H1 (cell line): Measurements from ENCODE around the gene SASH3. TPM values are rescaled to one million over a fixed set of nuclear protein-coding genes. Genes with fewer than 3 reads are reported as not detected.

ENCODE experiments used
- CTCF ChIA-PET: fragments of 300-600 bp; sonication (Branson Sonifier 250); formaldehyde crosslinking; loops from one replicate; lab custom pipeline; 2021; ENCODE audit not compliant: partially characterized antibody; lab: Charles Lee
- POLR2A ChIA-PET: fragments of 300-600 bp; sonication (Branson Sonifier 250); formaldehyde crosslinking; loops from one replicate; lab custom pipeline; 2021; ENCODE audit warnings: inconsistent platforms; ENCODE audit not compliant: partially characterized antibody; lab: Charles Lee
- DNase-seq, 2 experiments: peaks; one replicate each; pipeline versions ENCODE4 v3.0.0 to v3.0.0-alpha.2; 2010 to 2022; ENCODE audit warnings: low spot score in 2 of 2, low read depth in 1 of 2, mixed read lengths in 1 of 2
- FAIRE-seq: peaks from 2 replicates; lab custom pipeline; 2011; peaks lifted over from hg19 to GRCh38; lab: Jason Lieb, UNC
- H2AFZ ChIP-seq: 2 replicates; pipeline ENCODE4 v1.8.1; 2012; ENCODE audit warnings: low read length, inconsistent platforms
- H2AK5ac ChIP-seq: 2 replicates; pipeline ENCODE4 v1.6.1; 2013; ENCODE audit warnings: low read depth, low read length
- H2BK120ac ChIP-seq: replicated peaks from 2 replicates; pipeline ENCODE3; 2013; ENCODE audit warnings: low read depth, low read length, inconsistent platforms
- H2BK12ac ChIP-seq: 2 replicates; pipeline ENCODE4 v1.6.1; 2013; ENCODE audit warnings: low read depth, low read length
- H2BK15ac ChIP-seq: 2 replicates; pipeline ENCODE4 v1.6.1; 2013; ENCODE audit warnings: low read length
- H2BK20ac ChIP-seq: 2 replicates; pipeline ENCODE4 v1.6.1; 2013; ENCODE audit warnings: low read length
- H2BK5ac ChIP-seq: 2 replicates; pipeline ENCODE4 v1.6.1; 2013; ENCODE audit warnings: low read depth, low read length
- H3K14ac ChIP-seq: 2 replicates; pipeline ENCODE4 v1.6.1; 2013; ENCODE audit warnings: inconsistent platforms; ENCODE audit not compliant: insufficient read length
- H3K18ac ChIP-seq: 2 replicates; pipeline ENCODE4 v1.6.1; 2013; ENCODE audit warnings: low read length; ENCODE audit errors: extremely low read depth
- H3K23ac ChIP-seq: 2 replicates; pipeline ENCODE4 v1.6.1; 2013; ENCODE audit warnings: inconsistent platforms; ENCODE audit not compliant: insufficient read length
- H3K23me2 ChIP-seq: 2 replicates; pipeline ENCODE4 v1.6.1; 2013; ENCODE audit warnings: low read depth, low read length
- H3K27ac ChIP-seq: 2 replicates; pipeline ENCODE4 v1.6.1; 2011; ENCODE audit warnings: low read depth, low read length, inconsistent platforms
- H3K27me3 ChIP-seq, 4 experiments: replicated peaks in 1 of 4; 1 replicate in 1 of 4; 2 replicates in 3 of 4; pipeline versions ENCODE4 v1.6.1 to v1.8.1; 2011 to 2013; ENCODE audit warnings: low read length in 3 of 4, mild to moderate bottlenecking in 3 of 4, inconsistent platforms in 2 of 4, mixed read lengths in 2 of 4, moderate library complexity in 1 of 4; ENCODE audit not compliant: control insufficient read depth in 3 of 4, insufficient read depth in 3 of 4; ENCODE audit errors: extremely low read depth in 1 of 4
- H3K36me3 ChIP-seq, 4 experiments: 2 replicates each; pipeline versions ENCODE4 v1.6.1 to v1.8.1; 2011 to 2013; ENCODE audit warnings: mild to moderate bottlenecking in 4 of 4, low read length in 3 of 4, moderate library complexity in 2 of 4, control low read depth in 1 of 4, inconsistent platforms in 1 of 4; ENCODE audit not compliant: insufficient read depth in 4 of 4, control insufficient read depth in 2 of 4
- H3K4ac ChIP-seq: replicated peaks from 2 replicates; pipeline ENCODE3; 2013; ENCODE audit warnings: low read length, low read depth, mixed read lengths, inconsistent platforms; ENCODE audit not compliant: insufficient read length
- H3K4me1 ChIP-seq, 4 experiments: replicated peaks in 1 of 4; 1 replicate in 1 of 4; 2 replicates in 3 of 4; pipeline versions ENCODE4 v1.6.1 to v1.8.1; 2011 to 2013; ENCODE audit warnings: low read length in 3 of 4, inconsistent platforms in 2 of 4, mixed read lengths in 1 of 4; ENCODE audit not compliant: insufficient read depth in 4 of 4, control insufficient read depth in 3 of 4
- H3K4me2 ChIP-seq, 2 experiments: 2 replicates each; pipeline versions ENCODE4 v1.6.1 to v1.8.1; 2011 to 2013; ENCODE audit warnings: low read depth in 2 of 2, low read length in 2 of 2, control low read depth in 1 of 2, inconsistent platforms in 1 of 2, mild to moderate bottlenecking in 1 of 2; ENCODE audit not compliant: insufficient read depth in 1 of 2
- H3K4me3 ChIP-seq, 4 experiments: fragments of 200-600, 300-600 bp in 1 of 4; sonication (generic), shearing (Covaris generic), sonication (Bioruptor Twin) in 1 of 4; 2 replicates each; pipeline versions ENCODE4 v1.5.1 to v1.8.1; 2011 to 2016; ENCODE audit warnings: low read length in 4 of 4, low read depth in 3 of 4, control low read depth in 2 of 4, inconsistent platforms in 2 of 4, mild to moderate bottlenecking in 2 of 4, mixed read lengths in 1 of 4, moderate library complexity in 1 of 4; ENCODE audit not compliant: insufficient read depth in 2 of 4; ENCODE audit errors: extremely low read depth in 1 of 4
- H3K56ac ChIP-seq: replicated peaks from 2 replicates; pipeline ENCODE3; 2013; ENCODE audit warnings: low read depth, mild to moderate bottlenecking, mixed read lengths, low read length, inconsistent platforms; ENCODE audit not compliant: insufficient read length
- H3K79me1 ChIP-seq: 2 replicates; pipeline ENCODE4 v1.6.1; 2013; ENCODE audit warnings: low read depth, low read length, control low read depth
- H3K79me2 ChIP-seq, 2 experiments: 2 replicates each; pipeline versions ENCODE4 v1.6.1 to v1.8.1; 2012 to 2013; ENCODE audit warnings: low read length in 2 of 2, mild to moderate bottlenecking in 2 of 2, inconsistent platforms in 1 of 2; ENCODE audit not compliant: insufficient read depth in 2 of 2, control insufficient read depth in 1 of 2
- H3K9ac ChIP-seq, 4 experiments: replicated peaks in 1 of 4; 1 replicate in 1 of 4; 2 replicates in 3 of 4; pipeline versions ENCODE4 v1.6.1 to v1.8.1; 2011 to 2013; ENCODE audit warnings: low read depth in 3 of 4, low read length in 3 of 4, control low read depth in 2 of 4, mild to moderate bottlenecking in 2 of 4, moderate library complexity in 2 of 4, inconsistent platforms in 1 of 4; ENCODE audit errors: extremely low read depth in 1 of 4
- H3K9me3 ChIP-seq, 2 experiments: 2 replicates each; pipeline versions ENCODE4 v1.6.1 to v1.8.1; 2012 to 2013; ENCODE audit warnings: mild to moderate bottlenecking in 2 of 2, moderate library complexity in 2 of 2, control low read depth in 1 of 2, inconsistent platforms in 1 of 2, low read depth in 1 of 2, low read length in 1 of 2, mixed read lengths in 1 of 2; ENCODE audit not compliant: insufficient read depth in 2 of 2
- H4K20me1 ChIP-seq, 2 experiments: replicated peaks in 1 of 2; 2 replicates each; pipeline versions ENCODE3 to v1.8.1; 2011 to 2013; ENCODE audit warnings: inconsistent platforms in 2 of 2, low read length in 2 of 2, mild to moderate bottlenecking in 1 of 2; ENCODE audit not compliant: insufficient read depth in 2 of 2, control insufficient read depth in 1 of 2
- H4K5ac ChIP-seq: 2 replicates; pipeline ENCODE4 v1.6.1; 2013; ENCODE audit warnings: low read length, low read depth, mixed read lengths, inconsistent platforms; ENCODE audit not compliant: insufficient read length
- H4K8ac ChIP-seq: 2 replicates; pipeline ENCODE4 v1.8.0; 2013; ENCODE audit warnings: mild to moderate bottlenecking, moderate library complexity, low read length, inconsistent platforms; ENCODE audit not compliant: insufficient read depth; ENCODE audit errors: extremely low read depth
- H4K91ac ChIP-seq: replicated peaks from 2 replicates; pipeline ENCODE3; 2013; ENCODE audit warnings: low read length, mixed read lengths, inconsistent platforms; ENCODE audit not compliant: insufficient read length
- CHD2 ChIP-seq: IDR thresholded peaks from 2 replicates; pipeline ENCODE4 v1.6.1; 2012; ENCODE audit warnings: low read length, improper control_type of control experiment
- RFX5 ChIP-seq: IDR thresholded peaks from 2 replicates; pipeline ENCODE4 v1.6.1; 2011; ENCODE audit warnings: low read depth, low read length, improper control_type of control experiment, borderline replicate concordance
- WGBS, 2 experiments: shearing (Covaris generic) in 1 of 2; methylation state at CpG; one replicate each; pipeline versions ENCODE4 v1.1.6 to v1.1.7; 2013 to 2015; ENCODE audit warnings: low lambda C conversion rate in 2 of 2, mixed read lengths in 2 of 2, inconsistent platforms in 1 of 2, low coverage in 1 of 2, missing lambda C conversion rate in 1 of 2; ENCODE audit not compliant: insufficient replicate concordance in 2 of 2, insufficient coverage in 1 of 2, insufficient read length in 1 of 2; ENCODE audit errors: extremely low coverage in 1 of 2, missing lambda C conversion rate in 1 of 2; 5-methylcytosine and 5-hydroxymethylcytosine counted together
- polyA plus RNA-seq, 7 experiments: library from polyadenylated mRNA; depleted of rRNA in 3 of 7; stranded (reverse) in 5 of 7; unstranded in 2 of 7; fragments of >200 nt in 5 of 7; fragments of 200-250 nt in 2 of 7; gene quantifications; 1 replicate in 5 of 7; 2 replicates in 1 of 7; 4 replicates in 1 of 7; pipeline versions ENCODE4 v1.2.1 to v1.2.3, GENCODE V29; 2011 to 2013; ENCODE audit warnings: missing spikeins in 2 of 7, mixed read lengths in 2 of 7
- total RNA-seq: library from RNA; stranded (reverse); fragmentation: NEBNext Ultra II Directional; extraction: Animal tissue kit (Norgen Biotek cat#: 25700); gene quantifications from 2 replicates; pipeline ENCODE4 v1.2.1, GENCODE V29; 2021
- TF ChIP-seq, protein P1 (sequence below): IDR thresholded peaks from 2 replicates; pipeline ENCODE4 v1.6.1; 2012; ENCODE audit warnings: inconsistent platforms

SASH3 gene
- total and polyA plus RNA-seq, 2 of the 8 experiments (the other 6 are each of a cell fraction or from before 2014, with no cell fraction given): not detected

DNA sequence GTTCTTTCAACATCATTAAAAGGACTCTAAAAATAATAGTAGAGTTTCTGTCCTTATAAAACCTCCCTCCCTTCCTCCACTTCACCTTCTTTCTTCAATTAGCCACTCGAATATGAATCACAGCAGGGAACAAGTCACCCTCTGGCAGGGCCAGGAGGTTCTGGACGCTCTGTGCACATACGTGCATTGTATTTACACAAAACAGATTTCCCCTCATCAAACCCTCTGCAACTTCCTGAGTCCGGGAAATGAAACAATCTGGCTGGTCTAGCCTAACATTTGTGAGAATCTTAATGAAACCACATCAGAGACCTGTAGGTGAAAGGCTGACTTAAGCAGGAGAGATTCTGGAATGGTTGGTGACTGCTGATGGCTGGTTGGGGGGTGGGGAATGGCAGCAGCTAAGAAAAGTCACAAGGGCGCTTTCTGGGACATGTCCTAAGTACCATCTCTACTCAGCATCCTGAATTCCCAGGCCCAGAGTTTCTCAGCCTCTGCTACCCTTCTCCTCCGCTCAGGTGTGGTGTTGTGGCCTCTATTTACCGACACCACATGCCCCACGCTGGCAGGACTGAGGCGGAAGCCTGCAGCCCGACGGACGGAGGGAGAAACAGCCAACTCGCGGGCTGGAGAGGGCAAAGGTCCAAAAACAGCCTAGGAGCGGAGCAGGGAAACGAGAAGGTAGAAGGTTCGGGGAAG, 62.9 kb downstream of the SASH3 start:
- Histone ChIP-seq H4K91ac (no peak overlapping the region), H3K18ac (no peak overlapping the region), H3K23ac (no peak overlapping the region), H4K20me1 (peaks cover 0 to 3% of the 10 kb centered on the region in 2 experiments), H4K8ac (no peak overlapping the region; the same call in 1 of the 2 replicates), H3K4ac (no peak overlapping the region), H3K27me3 (no peaks in the 10 kb centered on the region), H2BK20ac (no peak overlapping the region), H3K4me2 (peak overlapping the region; percentile 69 to 82), H3K79me2 (peaks cover 0 to 20% of the 10 kb centered on the region in 2 experiments; a peak in 1 of 4 replicates), H2BK15ac (no peak overlapping the region), H2BK5ac (no peak overlapping the region), H3K9me3 (no peaks in the 10 kb centered on the region), H3K23me2 (no peaks in the 10 kb centered on the region; the same call in 1 of the 2 replicates), H2BK12ac (no peak overlapping the region), H3K36me3 (peaks cover 0 to 5% (median 0%) of the 10 kb centered on the region in 4 experiments; a peak in 3 of 8 replicates), H3K4me3 (peak overlapping the region; percentile 64 to 85 (median 76)), H2AFZ (peak overlapping the region; percentile 70; the same call in 1 of the 2 replicates), H3K4me1 (no peaks in the 10 kb centered on the region), H2BK120ac (no peak overlapping the region), H3K14ac (no peak overlapping the region), H4K5ac (no peak overlapping the region), H3K79me1 (no peaks in the 10 kb centered on the region; the same call in 1 of the 2 replicates), H3K56ac (no peak overlapping the region)
- DNase-seq (no peak), FAIRE-seq (no peak)
- ChIA-PET POLR2A (interaction anchor here (1.8 kb wide), 1 partner anchor 80 kb away, joined by 5 read pairs; no protein-coding TSS in a partner anchor), CTCF (interaction anchor here (0.6 kb wide), 1 partner anchor 232 kb away, joined by 3 read pairs; no protein-coding TSS in a partner anchor)
- 21% methylated on average over 11 of the region's 17 CpGs; no CpG with 5 or more reads in 1 of the 2 experiments for WGBS, 2 experiments
- TF ChIP-seq CHD2 (no peak), RFX5 (no peak)
- TF ChIP-seq, protein P1, sequence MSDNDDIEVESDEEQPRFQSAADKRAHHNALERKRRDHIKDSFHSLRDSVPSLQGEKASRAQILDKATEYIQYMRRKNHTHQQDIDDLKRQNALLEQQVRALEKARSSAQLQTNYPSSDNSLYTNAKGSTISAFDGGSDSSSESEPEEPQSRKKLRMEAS: 0 out of 2 replicates have a peak, but pooled peaks have one; percentile 16
- TF ChIP-seq, all 59 proteins: peak for 1
- Histone ChIP-seq H2AK5ac (no peak overlapping the region), H3K27ac (no peak overlapping the region; the same call in 1 of the 2 replicates), H3K9ac (peak overlapping the region in 3 of 4 experiments; percentile 13 to 47 (median 29); a peak in 5 of 7 replicates)
